H1 (cell line): ENCODE results near the gene PDE3A. TPM values are rescaled to one million over a fixed set of nuclear protein-coding genes. Genes with fewer than 3 reads are reported as not detected.

Experiments
- CTCF ChIA-PET: fragments of 300-600 bp; sonication (Branson Sonifier 250); formaldehyde crosslinking; loops from one replicate; lab custom pipeline; 2021; ENCODE audit not compliant: partially characterized antibody; lab: Charles Lee
- POLR2A ChIA-PET: fragments of 300-600 bp; sonication (Branson Sonifier 250); formaldehyde crosslinking; loops from one replicate; lab custom pipeline; 2021; ENCODE audit warnings: inconsistent platforms; ENCODE audit not compliant: partially characterized antibody; lab: Charles Lee
- DNase-seq, 2 experiments: peaks; one replicate each; pipeline versions ENCODE4 v3.0.0 to v3.0.0-alpha.2; 2010 to 2022; ENCODE audit warnings: low spot score in 2 of 2, low read depth in 1 of 2, mixed read lengths in 1 of 2
- FAIRE-seq: peaks from 2 replicates; lab custom pipeline; 2011; peaks lifted over from hg19 to GRCh38; lab: Jason Lieb, UNC
- H2AFZ ChIP-seq: 2 replicates; pipeline ENCODE4 v1.8.1; 2012; ENCODE audit warnings: low read length, inconsistent platforms
- H2AK5ac ChIP-seq: 2 replicates; pipeline ENCODE4 v1.6.1; 2013; ENCODE audit warnings: low read depth, low read length
- H2BK120ac ChIP-seq: replicated peaks from 2 replicates; pipeline ENCODE3; 2013; ENCODE audit warnings: low read depth, low read length, inconsistent platforms
- H2BK12ac ChIP-seq: 2 replicates; pipeline ENCODE4 v1.6.1; 2013; ENCODE audit warnings: low read depth, low read length
- H2BK15ac ChIP-seq: 2 replicates; pipeline ENCODE4 v1.6.1; 2013; ENCODE audit warnings: low read length
- H2BK20ac ChIP-seq: 2 replicates; pipeline ENCODE4 v1.6.1; 2013; ENCODE audit warnings: low read length
- H2BK5ac ChIP-seq: 2 replicates; pipeline ENCODE4 v1.6.1; 2013; ENCODE audit warnings: low read depth, low read length
- H3K14ac ChIP-seq: 2 replicates; pipeline ENCODE4 v1.6.1; 2013; ENCODE audit warnings: inconsistent platforms; ENCODE audit not compliant: insufficient read length
- H3K18ac ChIP-seq: 2 replicates; pipeline ENCODE4 v1.6.1; 2013; ENCODE audit warnings: low read length; ENCODE audit errors: extremely low read depth
- H3K23ac ChIP-seq: 2 replicates; pipeline ENCODE4 v1.6.1; 2013; ENCODE audit warnings: inconsistent platforms; ENCODE audit not compliant: insufficient read length
- H3K23me2 ChIP-seq: 2 replicates; pipeline ENCODE4 v1.6.1; 2013; ENCODE audit warnings: low read depth, low read length
- H3K27ac ChIP-seq: 2 replicates; pipeline ENCODE4 v1.6.1; 2011; ENCODE audit warnings: low read depth, low read length, inconsistent platforms
- H3K27me3 ChIP-seq, 4 experiments: replicated peaks in 1 of 4; 1 replicate in 1 of 4; 2 replicates in 3 of 4; pipeline versions ENCODE4 v1.6.1 to v1.8.1; 2011 to 2013; ENCODE audit warnings: low read length in 3 of 4, mild to moderate bottlenecking in 3 of 4, inconsistent platforms in 2 of 4, mixed read lengths in 2 of 4, moderate library complexity in 1 of 4; ENCODE audit not compliant: control insufficient read depth in 3 of 4, insufficient read depth in 3 of 4; ENCODE audit errors: extremely low read depth in 1 of 4
- H3K36me3 ChIP-seq, 4 experiments: 2 replicates each; pipeline versions ENCODE4 v1.6.1 to v1.8.1; 2011 to 2013; ENCODE audit warnings: mild to moderate bottlenecking in 4 of 4, low read length in 3 of 4, moderate library complexity in 2 of 4, control low read depth in 1 of 4, inconsistent platforms in 1 of 4; ENCODE audit not compliant: insufficient read depth in 4 of 4, control insufficient read depth in 2 of 4
- H3K4ac ChIP-seq: replicated peaks from 2 replicates; pipeline ENCODE3; 2013; ENCODE audit warnings: low read length, low read depth, mixed read lengths, inconsistent platforms; ENCODE audit not compliant: insufficient read length
- H3K4me1 ChIP-seq, 4 experiments: replicated peaks in 1 of 4; 1 replicate in 1 of 4; 2 replicates in 3 of 4; pipeline versions ENCODE4 v1.6.1 to v1.8.1; 2011 to 2013; ENCODE audit warnings: low read length in 3 of 4, inconsistent platforms in 2 of 4, mixed read lengths in 1 of 4; ENCODE audit not compliant: insufficient read depth in 4 of 4, control insufficient read depth in 3 of 4
- H3K4me2 ChIP-seq, 2 experiments: 2 replicates each; pipeline versions ENCODE4 v1.6.1 to v1.8.1; 2011 to 2013; ENCODE audit warnings: low read depth in 2 of 2, low read length in 2 of 2, control low read depth in 1 of 2, inconsistent platforms in 1 of 2, mild to moderate bottlenecking in 1 of 2; ENCODE audit not compliant: insufficient read depth in 1 of 2
- H3K4me3 ChIP-seq, 4 experiments: fragments of 200-600, 300-600 bp in 1 of 4; sonication (generic), shearing (Covaris generic), sonication (Bioruptor Twin) in 1 of 4; 2 replicates each; pipeline versions ENCODE4 v1.5.1 to v1.8.1; 2011 to 2016; ENCODE audit warnings: low read length in 4 of 4, low read depth in 3 of 4, control low read depth in 2 of 4, inconsistent platforms in 2 of 4, mild to moderate bottlenecking in 2 of 4, mixed read lengths in 1 of 4, moderate library complexity in 1 of 4; ENCODE audit not compliant: insufficient read depth in 2 of 4; ENCODE audit errors: extremely low read depth in 1 of 4
- H3K56ac ChIP-seq: replicated peaks from 2 replicates; pipeline ENCODE3; 2013; ENCODE audit warnings: low read depth, mild to moderate bottlenecking, mixed read lengths, low read length, inconsistent platforms; ENCODE audit not compliant: insufficient read length
- H3K79me1 ChIP-seq: 2 replicates; pipeline ENCODE4 v1.6.1; 2013; ENCODE audit warnings: low read depth, low read length, control low read depth
- H3K79me2 ChIP-seq, 2 experiments: 2 replicates each; pipeline versions ENCODE4 v1.6.1 to v1.8.1; 2012 to 2013; ENCODE audit warnings: low read length in 2 of 2, mild to moderate bottlenecking in 2 of 2, inconsistent platforms in 1 of 2; ENCODE audit not compliant: insufficient read depth in 2 of 2, control insufficient read depth in 1 of 2
- H3K9ac ChIP-seq, 4 experiments: replicated peaks in 1 of 4; 1 replicate in 1 of 4; 2 replicates in 3 of 4; pipeline versions ENCODE4 v1.6.1 to v1.8.1; 2011 to 2013; ENCODE audit warnings: low read depth in 3 of 4, low read length in 3 of 4, control low read depth in 2 of 4, mild to moderate bottlenecking in 2 of 4, moderate library complexity in 2 of 4, inconsistent platforms in 1 of 4; ENCODE audit errors: extremely low read depth in 1 of 4
- H3K9me3 ChIP-seq, 2 experiments: 2 replicates each; pipeline versions ENCODE4 v1.6.1 to v1.8.1; 2012 to 2013; ENCODE audit warnings: mild to moderate bottlenecking in 2 of 2, moderate library complexity in 2 of 2, control low read depth in 1 of 2, inconsistent platforms in 1 of 2, low read depth in 1 of 2, low read length in 1 of 2, mixed read lengths in 1 of 2; ENCODE audit not compliant: insufficient read depth in 2 of 2
- H4K20me1 ChIP-seq, 2 experiments: replicated peaks in 1 of 2; 2 replicates each; pipeline versions ENCODE3 to v1.8.1; 2011 to 2013; ENCODE audit warnings: inconsistent platforms in 2 of 2, low read length in 2 of 2, mild to moderate bottlenecking in 1 of 2; ENCODE audit not compliant: insufficient read depth in 2 of 2, control insufficient read depth in 1 of 2
- H4K5ac ChIP-seq: 2 replicates; pipeline ENCODE4 v1.6.1; 2013; ENCODE audit warnings: low read length, low read depth, mixed read lengths, inconsistent platforms; ENCODE audit not compliant: insufficient read length
- H4K8ac ChIP-seq: 2 replicates; pipeline ENCODE4 v1.8.0; 2013; ENCODE audit warnings: mild to moderate bottlenecking, moderate library complexity, low read length, inconsistent platforms; ENCODE audit not compliant: insufficient read depth; ENCODE audit errors: extremely low read depth
- H4K91ac ChIP-seq: replicated peaks from 2 replicates; pipeline ENCODE3; 2013; ENCODE audit warnings: low read length, mixed read lengths, inconsistent platforms; ENCODE audit not compliant: insufficient read length
- BACH1 ChIP-seq: IDR thresholded peaks from 2 replicates; pipeline ENCODE4 v1.6.1; 2012; ENCODE audit warnings: low read length, improper control_type of control experiment
- BCL11A ChIP-seq, 2 experiments: IDR thresholded peaks; one replicate each; pipeline ENCODE4 v1.6.1; 2011; ENCODE audit warnings: low read depth in 2 of 2, low read length in 2 of 2, mild to moderate bottlenecking in 2 of 2
- FOSL1 ChIP-seq: IDR thresholded peaks from 2 replicates; pipeline ENCODE4 v1.6.1; 2011; ENCODE audit warnings: mild to moderate bottlenecking, low read depth, low read length, moderate library complexity; ENCODE audit not compliant: insufficient read depth
- GTF2F1 ChIP-seq: IDR thresholded peaks from 2 replicates; pipeline ENCODE4 v1.6.1; 2012; ENCODE audit warnings: low read depth, low read length, improper control_type of control experiment, borderline replicate concordance
- HDAC6 ChIP-seq: IDR thresholded peaks from one replicate; pipeline ENCODE4 v1.7.1; 2012; ENCODE audit warnings: low read depth, mild to moderate bottlenecking, inconsistent platforms, low read length, moderate library complexity
- JUND ChIP-seq: IDR thresholded peaks from 2 replicates; pipeline ENCODE4 v1.6.1; 2011; ENCODE audit warnings: mild to moderate bottlenecking, improper control_type of control experiment, low read length
- PHF8 ChIP-seq: fragments of 200-600 bp; sonication (generic); conservative IDR thresholded peaks from 2 replicates; pipeline ENCODE4 v1.7.1; 2012; ENCODE audit warnings: low read depth, mild to moderate bottlenecking, inconsistent platforms, low read length, moderate library complexity
- RFX5 ChIP-seq: IDR thresholded peaks from 2 replicates; pipeline ENCODE4 v1.6.1; 2011; ENCODE audit warnings: low read depth, low read length, improper control_type of control experiment, borderline replicate concordance
- SIX5 ChIP-seq: IDR thresholded peaks from 2 replicates; pipeline ENCODE4 v1.6.1; 2011; ENCODE audit warnings: mild to moderate bottlenecking, low read depth, low read length
- SP2 ChIP-seq: IDR thresholded peaks from 2 replicates; pipeline ENCODE4 v1.6.1; 2012; ENCODE audit warnings: mild to moderate bottlenecking, low read length, inconsistent platforms
- SP4 ChIP-seq: IDR thresholded peaks from 2 replicates; pipeline ENCODE4 v1.6.1; 2012; ENCODE audit warnings: low read length, inconsistent platforms
- WGBS, 2 experiments: shearing (Covaris generic) in 1 of 2; methylation state at CpG; one replicate each; pipeline versions ENCODE4 v1.1.6 to v1.1.7; 2013 to 2015; ENCODE audit warnings: low lambda C conversion rate in 2 of 2, mixed read lengths in 2 of 2, inconsistent platforms in 1 of 2, low coverage in 1 of 2, missing lambda C conversion rate in 1 of 2; ENCODE audit not compliant: insufficient replicate concordance in 2 of 2, insufficient coverage in 1 of 2, insufficient read length in 1 of 2; ENCODE audit errors: extremely low coverage in 1 of 2, missing lambda C conversion rate in 1 of 2; 5-methylcytosine and 5-hydroxymethylcytosine counted together
- polyA plus RNA-seq, 7 experiments: library from polyadenylated mRNA; depleted of rRNA in 3 of 7; stranded (reverse) in 5 of 7; unstranded in 2 of 7; fragments of >200 nt in 5 of 7; fragments of 200-250 nt in 2 of 7; gene quantifications; 1 replicate in 5 of 7; 2 replicates in 1 of 7; 4 replicates in 1 of 7; pipeline versions ENCODE4 v1.2.1 to v1.2.3, GENCODE V29; 2011 to 2013; ENCODE audit warnings: missing spikeins in 2 of 7, mixed read lengths in 2 of 7
- total RNA-seq: library from RNA; stranded (reverse); fragmentation: NEBNext Ultra II Directional; extraction: Animal tissue kit (Norgen Biotek cat#: 25700); gene quantifications from 2 replicates; pipeline ENCODE4 v1.2.1, GENCODE V29; 2021
- TF ChIP-seq, protein P1 (sequence below): IDR thresholded peaks from 2 replicates; pipeline ENCODE4 v1.6.1; 2011; ENCODE audit warnings: low read length, improper control_type of control experiment
- TF ChIP-seq, protein P2 (sequence below): IDR thresholded peaks from 2 replicates; pipeline ENCODE4 v1.6.1; 2012; ENCODE audit warnings: inconsistent platforms

Gene PDE3A
- total and polyA plus RNA-seq, 2 of the 8 experiments (the other 6 are each of a cell fraction or from before 2014, with no cell fraction given): 1.4 to 3.4 TPM

GRCh38 chr12:20561871-20562270 is 193.5 kb downstream of the PDE3A start:
- DNase-seq: no peak
- Histone ChIP-seq H4K91ac (no peak overlapping the region), H3K23ac (no peak overlapping the region), H2BK12ac (no peak overlapping the region), H4K20me1 (no peaks in the 10 kb centered on the region), H3K4me3 (no peak overlapping the region), H2AK5ac (no peak overlapping the region), H3K27ac (no peak overlapping the region), H2BK15ac (no peak overlapping the region), H2AFZ (no peak overlapping the region), H3K4me1 (no peaks in the 10 kb centered on the region), H3K9me3 (no peaks in the 10 kb centered on the region; a peak in 1 of 4 replicates), H4K5ac (no peak overlapping the region), H3K4me2 (no peak overlapping the region), H3K14ac (no peak overlapping the region), H3K79me2 (no peaks in the 10 kb centered on the region), H3K79me1 (no peaks in the 10 kb centered on the region), H2BK5ac (no peak overlapping the region), H4K8ac (no peak overlapping the region), H3K56ac (no peak overlapping the region), H2BK120ac (no peak overlapping the region), H3K36me3 (no peaks in the 10 kb centered on the region), H3K9ac (no peak overlapping the region), H2BK20ac (no peak overlapping the region), H3K18ac (no peak overlapping the region), H3K4ac (no peak overlapping the region), H3K23me2 (no peaks in the 10 kb centered on the region), H3K27me3 (no peaks in the 10 kb centered on the region)
- ChIA-PET CTCF (interaction anchor here (0.6 to 0.8 kb wide), 2 partner anchors 13 to 904 kb away, joined by 3 read pairs; no protein-coding TSS in a partner anchor), POLR2A (no interaction called here)
- no peak for FAIRE-seq
- WGBS, 2 experiments: no CpG with 5 or more reads among the region's 3 CpGs
- TF ChIP-seq, protein P1, sequence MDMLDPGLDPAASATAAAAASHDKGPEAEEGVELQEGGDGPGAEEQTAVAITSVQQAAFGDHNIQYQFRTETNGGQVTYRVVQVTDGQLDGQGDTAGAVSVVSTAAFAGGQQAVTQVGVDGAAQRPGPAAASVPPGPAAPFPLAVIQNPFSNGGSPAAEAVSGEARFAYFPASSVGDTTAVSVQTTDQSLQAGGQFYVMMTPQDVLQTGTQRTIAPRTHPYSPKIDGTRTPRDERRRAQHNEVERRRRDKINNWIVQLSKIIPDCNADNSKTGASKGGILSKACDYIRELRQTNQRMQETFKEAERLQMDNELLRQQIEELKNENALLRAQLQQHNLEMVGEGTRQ: no peak
- TF ChIP-seq PHF8 (no peak), BACH1 (no peak), JUND (no peak), FOSL1 (no peak), SP4 (no peak), BCL11A (IDR thresholded peaks at IDR 0.05; ENCODE audit: low read depth in 2 of 2, low read length in 2 of 2) (no peak), SIX5 (no peak), GTF2F1 (no peak), SP2 (no peak), RFX5 (no peak), HDAC6 (no peak)
- TF ChIP-seq, protein P2, sequence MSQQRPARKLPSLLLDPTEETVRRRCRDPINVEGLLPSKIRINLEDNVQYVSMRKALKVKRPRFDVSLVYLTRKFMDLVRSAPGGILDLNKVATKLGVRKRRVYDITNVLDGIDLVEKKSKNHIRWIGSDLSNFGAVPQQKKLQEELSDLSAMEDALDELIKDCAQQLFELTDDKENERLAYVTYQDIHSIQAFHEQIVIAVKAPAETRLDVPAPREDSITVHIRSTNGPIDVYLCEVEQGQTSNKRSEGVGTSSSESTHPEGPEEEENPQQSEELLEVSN: no peak
